Measurements from ENCODE around the gene ALOX15B.

ALOX15B gene, protein sequence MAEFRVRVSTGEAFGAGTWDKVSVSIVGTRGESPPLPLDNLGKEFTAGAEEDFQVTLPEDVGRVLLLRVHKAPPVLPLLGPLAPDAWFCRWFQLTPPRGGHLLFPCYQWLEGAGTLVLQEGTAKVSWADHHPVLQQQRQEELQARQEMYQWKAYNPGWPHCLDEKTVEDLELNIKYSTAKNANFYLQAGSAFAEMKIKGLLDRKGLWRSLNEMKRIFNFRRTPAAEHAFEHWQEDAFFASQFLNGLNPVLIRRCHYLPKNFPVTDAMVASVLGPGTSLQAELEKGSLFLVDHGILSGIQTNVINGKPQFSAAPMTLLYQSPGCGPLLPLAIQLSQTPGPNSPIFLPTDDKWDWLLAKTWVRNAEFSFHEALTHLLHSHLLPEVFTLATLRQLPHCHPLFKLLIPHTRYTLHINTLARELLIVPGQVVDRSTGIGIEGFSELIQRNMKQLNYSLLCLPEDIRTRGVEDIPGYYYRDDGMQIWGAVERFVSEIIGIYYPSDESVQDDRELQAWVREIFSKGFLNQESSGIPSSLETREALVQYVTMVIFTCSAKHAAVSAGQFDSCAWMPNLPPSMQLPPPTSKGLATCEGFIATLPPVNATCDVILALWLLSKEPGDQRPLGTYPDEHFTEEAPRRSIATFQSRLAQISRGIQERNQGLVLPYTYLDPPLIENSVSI

DNA sequence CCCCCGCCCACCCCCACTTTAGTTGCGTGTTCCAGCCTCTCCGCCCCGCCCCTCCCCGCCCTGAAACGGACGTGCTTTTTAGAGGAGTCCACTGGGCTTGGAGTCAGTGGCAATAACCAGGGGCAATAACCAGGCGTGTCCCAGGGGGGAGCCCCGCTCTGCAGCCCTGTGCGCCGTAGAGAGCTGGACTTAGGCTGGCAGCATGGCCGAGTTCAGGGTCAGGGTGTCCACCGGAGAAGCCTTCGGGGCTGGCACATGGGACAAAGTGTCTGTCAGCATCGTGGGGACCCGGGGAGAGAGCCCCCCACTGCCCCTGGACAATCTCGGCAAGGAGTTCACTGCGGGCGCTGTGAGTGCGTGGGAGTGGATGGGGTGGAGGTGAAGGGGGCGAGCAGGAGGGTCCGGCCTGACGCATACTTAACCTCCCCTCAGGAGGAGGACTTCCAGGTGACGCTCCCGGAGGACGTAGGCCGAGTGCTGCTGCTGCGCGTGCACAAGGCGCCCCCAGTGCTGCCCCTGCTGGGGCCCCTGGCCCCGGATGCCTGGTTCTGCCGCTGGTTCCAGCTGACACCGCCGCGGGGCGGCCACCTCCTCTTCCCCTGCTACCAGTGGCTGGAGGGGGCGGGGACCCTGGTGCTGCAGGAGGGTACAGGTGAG, at the start of gene ALOX15B:
Gene ALOX15B (plus strand): TSS at position 106 of the 657 bp plus-strand sequence. CDS start 97 bp downstream, at position 203.
- no peak for DNase-seq (ENCODE audit: low read depth in 2 of 2)

GRCh38 chr17:7989781-7990655, 48.8 kb upstream of the ALOX15B start:
- peak; percentile 83 to 86 for DNase-seq (ENCODE audit: low read depth in 2 of 2)

DNA sequence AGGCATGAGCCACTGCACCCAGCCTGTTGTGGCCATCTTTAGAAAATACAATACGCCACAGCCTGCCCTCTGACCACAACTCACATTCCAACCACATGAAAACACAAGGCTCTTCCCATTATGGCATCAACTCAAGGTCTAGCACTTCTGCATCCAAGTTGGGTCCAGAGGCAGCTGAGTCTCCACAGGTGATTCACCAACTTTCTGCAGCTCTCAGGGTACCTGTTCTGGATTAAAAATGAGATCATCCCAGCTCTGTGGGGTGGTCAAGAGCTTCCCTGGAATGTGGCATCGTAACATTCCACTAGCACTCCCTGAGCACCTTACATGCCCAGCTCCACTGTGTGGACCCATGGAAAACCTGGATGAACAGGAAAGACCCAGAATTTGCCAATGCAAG, 46.3 kb upstream of the ALOX15B start:
- no peak for DNase-seq (ENCODE audit: low read depth in 2 of 2)

- DNase-seq (ENCODE audit: low read depth in 2 of 2) = no peak
Measured at GRCh38 chr17:7992924-7993323, 45.9 kb upstream of the ALOX15B start.

DNA sequence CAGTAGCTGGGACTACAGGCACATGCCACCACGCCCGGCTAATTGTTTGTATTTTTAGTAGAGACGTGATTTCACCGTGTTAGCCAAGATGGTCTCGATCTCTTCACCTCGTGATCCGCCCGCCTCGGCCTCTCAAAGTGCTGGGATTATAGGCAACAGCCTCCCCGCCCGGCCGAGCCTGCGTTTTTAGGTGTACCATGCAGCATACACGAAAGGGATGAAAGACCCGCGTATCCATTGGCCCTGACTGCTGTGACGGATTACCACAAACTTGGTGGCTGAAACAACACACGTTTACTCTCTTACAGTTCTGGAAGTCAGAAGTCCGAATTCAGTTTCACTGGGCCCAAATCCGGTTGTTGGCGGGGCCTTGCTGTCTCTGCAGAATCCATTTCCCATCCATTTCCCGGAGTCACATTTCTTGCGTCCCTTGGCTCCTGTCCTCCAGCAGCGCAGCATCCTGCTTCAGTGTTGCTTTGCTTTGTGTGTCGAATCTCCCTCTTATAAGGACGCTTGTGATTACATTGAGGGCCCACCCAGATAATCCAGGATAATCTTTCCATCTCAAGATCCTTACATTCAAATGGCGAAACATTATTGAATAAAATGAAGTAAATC, 44.8 kb upstream of the ALOX15B start:
- no peak for DNase-seq (ENCODE audit: low read depth in 2 of 2)

- DNase-seq (ENCODE audit: low read depth in 2 of 2) = no peak
Measured at GRCh38 chr17:7995724-7996123, 43.1 kb upstream of the ALOX15B start.

DNA sequence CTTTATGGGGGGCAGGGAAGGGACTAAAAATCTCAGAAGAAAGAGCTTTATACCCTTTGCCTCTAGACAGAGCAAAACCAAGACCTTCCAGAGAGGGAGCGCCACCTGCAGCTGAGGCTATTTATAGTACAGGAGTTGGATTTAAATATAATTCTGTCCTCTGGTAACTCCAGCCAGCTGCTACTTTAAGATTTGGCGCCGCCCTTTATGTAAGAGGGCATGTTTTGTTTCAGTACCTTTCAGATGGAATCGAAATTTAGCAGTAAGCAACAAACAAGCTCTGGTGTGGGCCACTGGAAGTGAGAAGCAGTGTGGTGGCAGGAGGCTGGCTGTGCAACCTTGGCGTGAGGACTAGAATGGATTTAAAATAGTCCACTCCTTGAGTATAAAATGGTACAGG, 41.7 kb upstream of the ALOX15B start:
- no peak for DNase-seq (ENCODE audit: low read depth in 2 of 2)

- DNase-seq (ENCODE audit: low read depth in 2 of 2) = no peak
Measured at GRCh38 chr17:8001976-8002720, 36.7 kb upstream of the ALOX15B start, which contains the start of gene GUCY2D. GUCY2D (plus strand) TSS chr17:8002615; CDS start chr17:8003048, 433 bp downstream.

DNA sequence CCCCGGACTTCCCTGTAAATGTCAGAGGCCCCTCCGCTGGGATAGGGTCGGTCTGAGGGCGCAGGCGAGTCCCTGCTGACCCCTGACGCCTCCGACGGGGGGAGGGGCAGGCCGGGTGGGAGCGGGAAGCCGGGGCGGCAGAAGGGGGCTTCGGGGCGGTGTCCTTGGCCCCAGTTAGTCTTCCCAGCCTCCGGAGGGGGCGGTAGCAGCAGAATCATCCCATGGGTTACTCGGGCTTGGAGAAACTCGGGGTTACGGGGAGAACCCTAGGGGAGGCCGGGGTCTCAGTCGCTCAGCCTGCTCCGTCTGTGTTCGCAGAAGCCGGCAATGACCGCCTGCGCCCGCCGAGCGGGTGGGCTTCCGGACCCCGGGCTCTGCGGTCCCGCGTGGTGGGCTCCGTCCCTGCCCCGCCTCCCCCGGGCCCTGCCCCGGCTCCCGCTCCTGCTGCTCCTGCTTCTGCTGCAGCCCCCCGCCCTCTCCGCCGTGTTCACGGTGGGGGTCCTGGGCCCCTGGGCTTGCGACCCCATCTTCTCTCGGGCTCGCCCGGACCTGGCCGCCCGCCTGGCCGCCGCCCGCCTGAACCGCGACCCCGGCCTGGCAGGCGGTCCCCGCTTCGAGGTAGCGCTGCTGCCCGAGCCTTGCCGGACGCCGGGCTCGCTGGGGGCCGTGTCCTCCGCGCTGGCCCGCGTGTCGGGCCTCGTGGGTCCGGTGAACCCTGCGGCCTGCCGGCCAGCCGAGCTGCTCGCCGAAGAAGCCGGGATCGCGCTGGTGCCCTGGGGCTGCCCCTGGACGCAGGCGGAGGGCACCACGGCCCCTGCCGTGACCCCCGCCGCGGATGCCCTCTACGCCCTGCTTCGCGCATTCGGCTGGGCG, 35.9 kb upstream of the ALOX15B start:
- no peak for DNase-seq (ENCODE audit: low read depth in 2 of 2)

DNA sequence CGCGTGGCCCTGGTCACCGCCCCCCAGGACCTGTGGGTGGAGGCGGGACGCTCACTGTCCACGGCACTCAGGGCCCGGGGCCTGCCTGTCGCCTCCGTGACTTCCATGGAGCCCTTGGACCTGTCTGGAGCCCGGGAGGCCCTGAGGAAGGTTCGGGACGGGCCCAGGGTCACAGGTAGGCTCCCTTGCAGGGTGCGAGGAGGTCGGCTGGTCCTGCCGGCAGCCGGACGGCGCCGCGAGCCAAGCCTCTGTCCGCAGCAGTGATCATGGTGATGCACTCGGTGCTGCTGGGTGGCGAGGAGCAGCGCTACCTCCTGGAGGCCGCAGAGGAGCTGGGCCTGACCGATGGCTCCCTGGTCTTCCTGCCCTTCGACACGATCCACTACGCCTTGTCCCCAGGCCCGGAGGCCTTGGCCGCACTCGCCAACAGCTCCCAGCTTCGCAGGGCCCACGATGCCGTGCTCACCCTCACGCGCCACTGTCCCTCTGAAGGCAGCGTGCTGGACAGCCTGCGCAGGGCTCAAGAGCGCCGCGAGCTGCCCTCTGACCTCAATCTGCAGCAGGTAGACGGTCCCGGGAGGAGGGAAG, 35.2 kb upstream of the ALOX15B start:
- no peak for DNase-seq (ENCODE audit: low read depth in 2 of 2)

DNA sequence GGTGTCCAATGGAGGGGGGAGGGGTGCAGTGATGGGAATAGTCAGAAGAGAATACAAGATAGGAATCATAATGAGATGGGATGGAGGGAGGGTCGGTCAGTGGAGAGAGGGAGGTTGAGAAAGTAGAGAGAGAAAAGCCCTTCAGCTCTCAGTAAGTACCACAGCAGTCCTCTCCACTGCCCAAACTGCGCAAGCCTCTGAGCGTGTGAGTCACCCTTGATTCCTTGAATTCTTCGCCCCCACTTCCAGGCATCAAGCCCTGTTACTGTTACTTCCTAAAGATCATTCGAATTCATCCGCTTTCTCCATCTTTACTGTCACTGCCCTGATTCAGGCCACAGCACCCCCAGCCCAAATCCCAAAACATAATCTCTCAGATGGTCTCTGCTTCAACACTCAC, 34.0 kb upstream of the ALOX15B start:
- no peak for DNase-seq (ENCODE audit: low read depth in 2 of 2)

GRCh38 chr17:8005357-8005756, 33.5 kb upstream of the ALOX15B start:
- DNase-seq (ENCODE audit: low read depth in 2 of 2) = no peak

GRCh38 chr17:8005967-8006730, 32.7 kb upstream of the ALOX15B start:
- no peak for DNase-seq (ENCODE audit: low read depth in 2 of 2)

DNA sequence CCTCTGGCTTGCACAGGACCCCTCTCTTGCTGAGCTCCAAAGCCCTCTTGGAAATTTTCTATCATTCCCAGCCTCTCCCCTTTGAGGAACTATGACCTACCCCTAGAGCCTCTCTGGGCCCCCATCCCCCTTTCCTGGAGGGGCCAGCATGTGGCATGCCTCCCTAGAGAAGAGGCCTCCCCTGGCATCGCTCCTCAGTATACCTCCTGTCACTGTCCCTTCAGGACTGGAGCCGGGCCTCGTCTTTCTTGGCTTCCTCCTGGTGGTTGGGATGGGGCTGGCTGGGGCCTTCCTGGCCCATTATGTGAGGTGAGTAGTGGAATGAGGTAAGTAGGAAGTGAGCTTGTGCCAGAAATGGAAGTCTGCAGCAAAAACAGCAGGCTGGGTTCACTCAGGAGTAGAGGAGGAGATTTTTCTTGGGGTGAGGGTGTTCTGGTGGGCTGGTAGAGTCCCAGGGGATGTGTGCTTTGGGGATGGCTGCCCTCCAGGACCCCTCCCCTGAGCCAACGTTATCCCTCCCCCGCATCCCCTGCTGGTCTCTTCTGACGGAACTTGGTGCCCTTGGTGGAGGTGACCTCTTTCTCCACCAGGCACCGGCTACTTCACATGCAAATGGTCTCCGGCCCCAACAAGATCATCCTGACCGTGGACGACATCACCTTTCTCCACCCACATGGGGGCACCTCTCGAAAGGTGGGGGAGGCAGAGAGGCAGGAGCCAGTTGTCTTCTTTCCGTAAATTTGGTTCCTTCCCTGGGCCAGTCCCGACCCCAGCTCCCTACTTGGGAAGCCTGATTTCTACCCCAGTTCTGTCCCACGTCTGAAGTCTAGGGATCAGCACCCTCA, 31.8 kb upstream of the ALOX15B start:
- DNase-seq (ENCODE audit: low read depth in 2 of 2) = no peak

DNA sequence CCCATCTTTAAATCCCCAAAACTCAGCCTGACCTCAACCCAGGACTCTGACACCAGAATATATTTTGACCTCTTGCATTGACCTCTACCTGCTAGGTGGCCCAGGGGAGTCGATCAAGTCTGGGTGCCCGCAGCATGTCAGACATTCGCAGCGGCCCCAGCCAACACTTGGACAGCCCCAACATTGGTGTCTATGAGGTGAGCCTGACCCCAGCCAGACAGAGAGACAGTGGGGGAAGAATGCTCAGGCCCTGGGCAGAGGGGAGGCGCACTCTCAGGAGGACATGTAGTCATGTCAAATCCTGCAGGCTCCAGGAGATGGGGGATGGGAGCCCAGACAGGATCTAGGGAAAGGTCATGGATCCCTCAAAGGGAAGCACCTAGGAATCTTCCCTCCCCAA, 31.0 kb upstream of the ALOX15B start:
- no peak for DNase-seq (ENCODE audit: low read depth in 2 of 2)

- no peak for DNase-seq (ENCODE audit: low read depth in 2 of 2)
Measured at GRCh38 chr17:8012045-8012580, 26.7 kb upstream of the ALOX15B start.

GRCh38 chr17:8012996-8013640, 25.7 kb upstream of the ALOX15B start:
- DNase-seq (ENCODE audit: low read depth in 2 of 2) = no peak

Measured in stimulated activated CD8-positive, alpha-beta memory T cell treated with anti-CD3 and anti-CD28 coated beads, Interleukin-7, amount 100 ng/mL, for 4 hours (primary cell).